Measurements from ENCODE around the gene KLB. TPM values are rescaled to one million over a fixed set of nuclear protein-coding genes. Genes with fewer than 3 reads are reported as not detected.

The KLB gene
- total and polyA plus RNA-seq, 2 experiments from 2014 or later = 0.03 to 0.19 TPM

GRCh38 chr4:39365830-39366771 lies 40.6 kb upstream of the KLB start, which contains the start of gene RFC1:
Gene RFC1, minus strand, starts transcription at chr4:39366362. Its CDS starts 121 bp downstream, at chr4:39366241.
- Histone ChIP-seq H3K4me2 (peak within 1 kb of the TSS; percentile 96), H3K79me2 (replicated peaks; ENCODE audit: insufficient read depth) (peaks cover 50% of the 10 kb centered on the region), H3F3A (replicated peaks; ENCODE audit: low read depth) (0 out of 2 replicates have a peak, but pooled peaks cover 5% of the 10 kb centered on the region), H3K4me3 (peak within 1 kb of the TSS; percentile 96), H4K20me1 (replicated peaks; ENCODE audit: insufficient read depth) (peaks cover 24% of the 10 kb centered on the region), H3K9me2 (ENCODE audit: insufficient read depth) (0 out of 2 replicates have a peak, but pooled peaks cover 6% of the 10 kb centered on the region), H3K4me1 (ENCODE audit: insufficient read depth) (peaks cover 10% of the 10 kb centered on the region), H3K27me3 (ENCODE audit: insufficient read depth) (peaks cover 11% of the 10 kb centered on the region; the same call in 1 of the 2 replicates), H3K36me3 (ENCODE audit: insufficient read depth) (no peaks in the 10 kb centered on the region), H3K27ac (ENCODE audit: low read depth) (peak within 1 kb of the TSS; percentile 95; the same call in 1 of the 2 replicates), H2AFZ (peak within 1 kb of the TSS; percentile 98)
- peak within 1 kb of the TSS; percentile 97 for H3K27ac Mint-ChIP-seq
- peaks cover 13% of the 10 kb centered on the region for H3K9me3 Mint-ChIP-seq
- peak within 1 kb of the TSS; percentile 88 for H3K4me3 Mint-ChIP-seq
- peaks cover 9% of the 10 kb centered on the region; the same call in 2 of the 3 replicates for H3K4me1 Mint-ChIP-seq
- peaks cover 16% of the 10 kb centered on the region for H3K27me3 Mint-ChIP-seq (ENCODE audit: insufficient read depth, low read depth, poor library complexity)
- DNase-seq (ENCODE audit: low spot score) (peak; percentile 99), ATAC-seq (peak; percentile 96)
- peaks cover 8% of the 10 kb centered on the region for H3K36me3 Mint-ChIP-seq (ENCODE audit: low read depth)
- TF ChIP-seq STAT1 (IDR thresholded peaks at IDR 0.05; ENCODE audit: unreplicated experiment) (no peak), POLR2AphosphoS5 (IDR thresholded peaks at IDR 0.05; ENCODE audit: low read depth) (peak; percentile 93), NANOG (IDR thresholded peaks at IDR 0.05; ENCODE audit: borderline replicate concordance) (no peak), CTCF (conservative IDR thresholded peaks at IDR 0.05; ENCODE audit: low read depth in 2 of 2) (0 out of 4 replicates have a peak, but pooled peaks of 1 of the 2 experiments have one; percentile 7), CREB1 (CRISPR knock-in tag; IDR thresholded peaks at IDR 0.05; ENCODE audit: low read depth) (peak; percentile 98)

DNA sequence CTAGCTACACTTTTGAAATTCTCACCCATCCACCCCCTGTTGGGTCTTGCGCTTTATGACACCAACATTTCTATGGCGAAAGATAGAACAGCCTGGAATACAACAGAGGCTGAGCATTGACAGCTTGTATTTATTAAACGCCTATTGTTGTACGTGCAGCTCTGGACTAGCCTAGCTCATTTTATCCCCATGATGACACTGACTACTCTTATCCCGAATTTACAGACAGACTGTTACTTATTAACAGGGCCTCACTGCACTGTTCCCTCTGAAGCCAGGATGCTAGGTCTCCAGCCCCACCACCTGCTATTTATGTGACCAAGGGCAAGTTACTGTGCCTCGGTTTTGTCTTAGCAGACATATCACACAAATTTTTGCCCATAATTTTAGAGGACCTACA lies 39.6 kb upstream of the KLB start:
- peaks cover 16% of the 10 kb centered on the region for H3K36me3 Mint-ChIP-seq (ENCODE audit: low read depth)
- H3F3A ChIP-seq (replicated peaks; ENCODE audit: low read depth) = 0 out of 2 replicates have a peak, but pooled peaks cover 5% of the 10 kb centered on the region
- peaks cover 11% of the 10 kb centered on the region; the same call in 1 of the 2 replicates for H3K27me3 ChIP-seq (ENCODE audit: insufficient read depth)
- H3K9me3 Mint-ChIP-seq = peaks cover 24% of the 10 kb centered on the region
- H3K27ac ChIP-seq (ENCODE audit: low read depth) = no peak overlapping the region
- no peak overlapping the region; the same call in 1 of the 2 replicates for H3K4me2 ChIP-seq
- H3K36me3 ChIP-seq (ENCODE audit: insufficient read depth) = no peaks in the 10 kb centered on the region
- peaks cover 10% of the 10 kb centered on the region for H3K4me1 ChIP-seq (ENCODE audit: insufficient read depth)
- peak overlapping the region; percentile 98 for H2AFZ ChIP-seq
- 0 out of 2 replicates have a peak, but pooled peaks cover 6% of the 10 kb centered on the region for H3K9me2 ChIP-seq (ENCODE audit: insufficient read depth)
- peak overlapping the region; percentile 96; the same call in 1 of the 2 replicates for H3K4me3 ChIP-seq
- DNase-seq (ENCODE audit: low spot score) (no peak), ATAC-seq (no peak)
- no peak overlapping the region for H3K27ac Mint-ChIP-seq
- H3K4me1 Mint-ChIP-seq = peaks cover 9% of the 10 kb centered on the region; the same call in 2 of the 3 replicates
- no peak overlapping the region for H3K4me3 Mint-ChIP-seq
- peaks cover 18% of the 10 kb centered on the region for H3K27me3 Mint-ChIP-seq (ENCODE audit: insufficient read depth, low read depth, poor library complexity)
- TF ChIP-seq ZNF462 (CRISPR knock-in tag; IDR thresholded peaks at IDR 0.05) = no peak
- no peak for TF ChIP-seq NANOG (IDR thresholded peaks at IDR 0.05; ENCODE audit: borderline replicate concordance)
- peaks cover 24% of the 10 kb centered on the region for H4K20me1 ChIP-seq (replicated peaks; ENCODE audit: insufficient read depth)
- peaks cover 39% of the 10 kb centered on the region for H3K79me2 ChIP-seq (replicated peaks; ENCODE audit: insufficient read depth)
